ENCODE results near the gene SHH. TPM values are rescaled to one million over a fixed set of nuclear protein-coding genes. Genes with fewer than 3 reads are reported as not detected.

The SHH gene
- total RNA-seq, 1 donor from 2014 or later, result 0.58 TPM

DNA sequence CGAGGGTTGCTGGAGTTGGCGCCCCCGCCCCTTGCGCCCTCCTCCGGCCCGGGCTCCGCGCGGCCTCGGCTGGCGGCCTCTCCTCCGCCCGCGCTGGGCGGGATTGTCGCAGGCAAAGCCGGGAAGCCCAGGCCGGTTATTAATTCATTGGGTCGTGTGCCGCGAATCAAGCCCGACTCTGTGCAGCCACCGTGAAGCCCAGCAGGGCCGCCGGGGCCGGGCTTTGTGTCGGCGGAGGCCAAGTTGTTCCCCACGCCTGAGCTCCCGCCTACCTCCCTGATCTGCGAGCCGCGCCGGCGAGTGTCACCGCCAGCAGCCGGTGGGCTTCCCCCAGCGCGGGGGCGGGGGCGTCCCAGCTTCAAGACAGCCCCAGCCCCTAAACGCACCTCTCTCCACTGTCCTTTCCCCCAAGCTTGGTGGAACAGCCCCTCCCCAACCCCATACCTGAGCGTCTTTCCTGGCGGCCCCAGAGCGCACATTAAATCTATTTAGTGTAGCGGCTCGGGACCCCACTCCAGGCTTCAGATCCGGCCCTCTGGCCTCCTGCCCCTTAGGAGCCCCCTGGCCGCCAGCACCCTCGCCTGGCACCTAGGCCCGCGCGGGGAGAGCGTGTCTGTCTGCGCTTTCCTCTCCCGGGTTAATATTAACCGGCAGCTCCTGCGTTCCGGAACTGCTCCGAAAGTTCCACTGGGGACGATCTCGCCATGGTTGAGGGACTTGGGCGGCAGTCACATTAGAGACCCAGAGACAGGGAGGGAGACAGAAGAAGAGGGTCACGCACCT, 3.5 kb downstream of the SHH start:
- no peak for DNase-seq (ENCODE audit: low spot score in 2 of 2, unreplicated experiment in 2 of 2)
- Mint-ChIP-seq H3K27me3 (ENCODE audit: low read depth) (peaks cover 90% of the 10 kb centered on the region), H3K27ac (no peak overlapping the region)

DNA sequence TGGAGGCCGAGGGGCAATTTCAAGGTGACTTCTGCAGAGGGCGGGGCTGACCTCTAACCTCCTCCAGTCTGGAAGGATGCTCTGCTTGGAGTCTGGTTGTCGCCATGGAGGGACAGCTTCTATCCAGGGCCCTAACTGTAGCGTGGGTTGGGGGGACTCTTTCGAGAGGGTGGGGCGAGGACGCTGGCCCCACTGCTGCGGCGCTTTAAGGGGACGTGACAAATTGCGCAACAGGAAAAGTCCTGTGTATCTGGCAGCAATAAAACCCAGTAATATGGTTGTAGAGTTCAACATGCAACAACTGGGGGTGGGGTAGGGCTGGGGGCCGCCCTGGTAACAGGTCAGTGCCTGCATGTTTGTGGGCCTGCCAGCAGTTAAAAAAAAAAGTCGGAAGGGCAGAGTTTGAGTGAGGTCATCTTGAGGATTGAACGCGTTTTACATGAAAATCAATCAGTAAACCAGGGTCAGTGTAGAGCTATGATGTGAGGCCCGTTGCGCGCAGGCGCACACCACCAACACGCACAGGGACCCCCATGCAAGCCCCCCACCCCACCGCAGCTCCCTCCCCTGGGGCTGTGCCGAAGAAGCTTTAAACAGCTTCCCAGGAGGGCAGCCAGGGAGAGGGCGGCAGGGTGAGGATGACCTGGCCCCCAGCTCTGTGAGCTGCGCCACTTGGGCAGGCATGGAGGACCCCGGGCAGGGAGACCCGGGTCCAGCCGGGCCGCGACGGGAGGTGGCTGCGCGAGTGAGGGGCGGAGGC, 4.3 kb downstream of the SHH start:
- Mint-ChIP-seq H3K36me3 (peaks cover 1% of the 10 kb centered on the region), H3K4me1 (peaks cover 42% of the 10 kb centered on the region), H3K4me3 (peak overlapping the region; percentile 52), H3K27ac (no peak overlapping the region), H3K27me3 (ENCODE audit: low read depth) (peaks cover 88% of the 10 kb centered on the region), H3K9me3 (no peaks in the 10 kb centered on the region)
- TF ChIP-seq, protein P1, sequence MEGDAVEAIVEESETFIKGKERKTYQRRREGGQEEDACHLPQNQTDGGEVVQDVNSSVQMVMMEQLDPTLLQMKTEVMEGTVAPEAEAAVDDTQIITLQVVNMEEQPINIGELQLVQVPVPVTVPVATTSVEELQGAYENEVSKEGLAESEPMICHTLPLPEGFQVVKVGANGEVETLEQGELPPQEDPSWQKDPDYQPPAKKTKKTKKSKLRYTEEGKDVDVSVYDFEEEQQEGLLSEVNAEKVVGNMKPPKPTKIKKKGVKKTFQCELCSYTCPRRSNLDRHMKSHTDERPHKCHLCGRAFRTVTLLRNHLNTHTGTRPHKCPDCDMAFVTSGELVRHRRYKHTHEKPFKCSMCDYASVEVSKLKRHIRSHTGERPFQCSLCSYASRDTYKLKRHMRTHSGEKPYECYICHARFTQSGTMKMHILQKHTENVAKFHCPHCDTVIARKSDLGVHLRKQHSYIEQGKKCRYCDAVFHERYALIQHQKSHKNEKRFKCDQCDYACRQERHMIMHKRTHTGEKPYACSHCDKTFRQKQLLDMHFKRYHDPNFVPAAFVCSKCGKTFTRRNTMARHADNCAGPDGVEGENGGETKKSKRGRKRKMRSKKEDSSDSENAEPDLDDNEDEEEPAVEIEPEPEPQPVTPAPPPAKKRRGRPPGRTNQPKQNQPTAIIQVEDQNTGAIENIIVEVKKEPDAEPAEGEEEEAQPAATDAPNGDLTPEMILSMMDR (IDR thresholded peaks at IDR 0.05; ENCODE audit: unreplicated experiment), result no peak
- DNase-seq (ENCODE audit: low spot score in 2 of 2, unreplicated experiment in 2 of 2), result no peak

More for the DNA sequence above, 3.5 kb downstream of the SHH start:
- Mint-ChIP-seq H3K9me3 (no peaks in the 10 kb centered on the region), H3K36me3 (peaks cover 1% of the 10 kb centered on the region), H3K4me3 (peak overlapping the region; percentile 56), H3K4me1 (peaks cover 38% of the 10 kb centered on the region)
- TF ChIP-seq, protein P1 (IDR thresholded peaks at IDR 0.05; ENCODE audit: unreplicated experiment), result no peak

DNA sequence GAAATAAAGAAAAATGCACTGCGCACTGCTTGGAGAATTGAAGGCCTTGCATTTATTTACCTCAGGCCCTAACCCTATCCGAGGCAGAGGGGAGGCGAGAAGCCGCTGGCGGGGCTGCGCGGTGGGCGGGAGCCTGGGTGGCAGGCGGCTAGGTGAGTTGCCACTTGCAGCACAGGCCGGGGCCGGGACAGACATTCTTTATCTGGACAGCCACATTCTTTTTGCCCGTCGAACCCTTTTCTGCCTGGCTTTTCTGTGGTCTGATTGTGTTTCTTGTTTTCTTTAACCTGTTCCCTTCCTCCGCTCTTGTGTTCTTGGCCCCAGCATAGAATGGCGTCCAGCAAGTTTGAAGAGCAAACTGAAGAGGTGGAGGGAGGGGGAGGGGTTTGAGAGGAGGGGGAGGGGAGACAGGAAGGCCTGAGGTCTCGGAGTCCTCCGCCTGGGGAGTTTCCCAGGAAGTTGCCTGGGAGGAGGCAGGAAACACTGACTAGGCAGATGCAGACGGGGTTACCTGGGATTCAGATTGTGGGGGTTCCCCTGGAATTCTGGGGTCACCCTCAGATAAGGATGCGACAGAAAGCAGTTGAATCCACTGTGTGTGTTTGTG, 5.1 kb downstream of the SHH start:
- Mint-ChIP-seq H3K27ac (no peak overlapping the region), H3K4me3 (peak overlapping the region; percentile 16), H3K36me3 (peaks cover under 1% of the 10 kb centered on the region), H3K27me3 (ENCODE audit: low read depth) (peaks cover 85% of the 10 kb centered on the region), H3K9me3 (no peaks in the 10 kb centered on the region), H3K4me1 (peaks cover 37% of the 10 kb centered on the region)
- TF ChIP-seq, protein P1 (IDR thresholded peaks at IDR 0.05; ENCODE audit: unreplicated experiment), result no peak
- DNase-seq (ENCODE audit: low spot score in 2 of 2, unreplicated experiment in 2 of 2), result no peak

DNA sequence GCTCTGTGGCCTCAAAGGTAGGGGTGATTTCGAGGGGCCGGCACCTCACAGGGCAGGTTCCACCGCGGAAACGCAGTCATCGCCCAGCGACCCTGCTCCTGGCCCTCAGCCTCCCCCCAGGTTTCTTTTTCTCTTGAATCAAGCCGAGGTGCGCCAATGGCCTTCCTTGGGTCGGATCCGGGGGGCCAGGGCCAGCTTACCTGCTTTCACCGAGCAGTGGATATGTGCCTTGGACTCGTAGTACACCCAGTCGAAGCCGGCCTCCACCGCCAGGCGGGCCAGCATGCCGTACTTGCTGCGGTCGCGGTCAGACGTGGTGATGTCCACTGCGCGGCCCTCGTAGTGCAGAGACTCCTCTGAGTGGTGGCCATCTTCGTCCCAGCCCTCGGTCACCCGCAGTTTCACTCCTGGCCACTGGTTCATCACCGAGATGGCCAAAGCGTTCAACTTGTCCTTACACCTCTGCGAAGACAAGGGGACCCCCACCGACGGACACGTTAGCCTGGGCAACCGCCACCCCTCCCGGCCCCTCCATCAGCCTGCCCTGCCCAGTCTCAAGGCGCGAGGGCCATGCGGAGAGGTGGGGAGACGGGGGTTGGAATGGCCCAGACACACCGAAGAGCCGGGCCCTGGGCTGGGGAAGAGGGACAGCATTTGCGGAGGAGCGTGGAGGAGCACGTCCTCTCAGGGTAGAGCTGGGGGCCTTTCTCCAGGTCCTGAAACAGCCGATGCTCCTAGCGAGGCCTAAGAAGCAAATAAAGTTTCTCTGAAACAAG, 6.0 kb downstream of the SHH start:
- DNase-seq (ENCODE audit: low spot score in 2 of 2, unreplicated experiment in 2 of 2), result no peak
- peak overlapping the region; percentile 34 for H3K4me3 Mint-ChIP-seq

DNA sequence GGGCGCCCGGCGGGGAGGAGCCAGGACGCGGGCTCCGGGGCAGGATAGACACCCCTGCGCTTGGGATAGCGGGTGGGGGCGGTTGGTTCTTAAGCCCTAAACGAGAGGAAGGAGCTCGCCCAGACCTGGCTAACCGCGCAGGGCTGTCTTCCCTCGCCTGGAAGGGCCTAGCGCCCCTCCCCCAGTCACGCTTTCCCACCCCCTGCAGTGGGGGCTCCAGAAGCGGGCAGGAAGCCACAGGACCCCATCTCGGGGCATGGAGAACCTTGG, 6.5 kb downstream of the SHH start:
- Mint-ChIP-seq H3K9me3 (no peaks in the 10 kb centered on the region), H3K36me3 (no peaks in the 10 kb centered on the region), H3K27ac (no peak overlapping the region), H3K4me3 (no peak overlapping the region), H3K27me3 (ENCODE audit: low read depth) (peaks cover 83% of the 10 kb centered on the region), H3K4me1 (peaks cover 29% of the 10 kb centered on the region)
- TF ChIP-seq, protein P1 (IDR thresholded peaks at IDR 0.05; ENCODE audit: unreplicated experiment), result no peak
- no peak for DNase-seq (ENCODE audit: low spot score in 2 of 2, unreplicated experiment in 2 of 2)

More for the DNA sequence above, 6.0 kb downstream of the SHH start:
- H3K27me3 Mint-ChIP-seq (ENCODE audit: low read depth), result peaks cover 83% of the 10 kb centered on the region
- H3K27ac Mint-ChIP-seq, result no peak overlapping the region
- no peaks in the 10 kb centered on the region for H3K36me3 Mint-ChIP-seq
- peaks cover 31% of the 10 kb centered on the region for H3K4me1 Mint-ChIP-seq
- no peaks in the 10 kb centered on the region for H3K9me3 Mint-ChIP-seq
- TF ChIP-seq, protein P1 (IDR thresholded peaks at IDR 0.05; ENCODE audit: unreplicated experiment), result no peak
